NK-92 (cell line): ENCODE measurements around the gene IFT25.

Experiments
- DNase-seq: peaks from one replicate; lab custom pipeline; 2025; ENCODE audit not compliant: unreplicated experiment; lab: John Stamatoyannopoulos, UW

IFT25 gene

DNA sequence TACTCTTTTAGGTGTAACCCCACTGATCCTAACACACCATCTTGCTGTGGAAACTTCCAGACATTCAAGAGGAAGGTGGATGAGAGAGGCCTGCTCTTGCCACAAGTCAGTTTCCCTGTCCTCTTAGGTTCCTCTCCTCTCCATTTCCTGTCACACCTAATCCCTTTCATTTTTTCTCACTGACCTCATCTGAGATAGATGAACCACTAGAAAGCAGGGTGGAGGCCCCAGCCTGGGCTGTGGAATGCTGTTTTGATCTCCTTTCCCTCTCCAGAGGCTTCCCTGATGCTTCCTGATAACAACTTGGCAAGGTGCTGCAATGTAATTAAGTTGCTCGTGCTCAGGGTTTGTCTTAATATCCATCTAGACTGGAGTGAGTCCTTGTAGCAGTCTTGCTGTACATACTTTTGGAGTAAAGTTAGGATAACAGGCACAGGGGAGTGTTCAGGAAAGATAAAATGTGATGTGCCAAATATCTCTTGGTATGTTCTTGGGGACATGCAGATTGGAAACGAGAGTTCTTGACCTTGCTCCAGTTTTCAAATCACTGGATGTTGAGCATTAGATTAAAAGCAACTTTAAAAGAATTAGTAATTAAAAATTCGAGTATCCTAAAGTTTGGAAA lies 11.8 kb upstream of the IFT25 start:
- DNase-seq, result no peak

DNA sequence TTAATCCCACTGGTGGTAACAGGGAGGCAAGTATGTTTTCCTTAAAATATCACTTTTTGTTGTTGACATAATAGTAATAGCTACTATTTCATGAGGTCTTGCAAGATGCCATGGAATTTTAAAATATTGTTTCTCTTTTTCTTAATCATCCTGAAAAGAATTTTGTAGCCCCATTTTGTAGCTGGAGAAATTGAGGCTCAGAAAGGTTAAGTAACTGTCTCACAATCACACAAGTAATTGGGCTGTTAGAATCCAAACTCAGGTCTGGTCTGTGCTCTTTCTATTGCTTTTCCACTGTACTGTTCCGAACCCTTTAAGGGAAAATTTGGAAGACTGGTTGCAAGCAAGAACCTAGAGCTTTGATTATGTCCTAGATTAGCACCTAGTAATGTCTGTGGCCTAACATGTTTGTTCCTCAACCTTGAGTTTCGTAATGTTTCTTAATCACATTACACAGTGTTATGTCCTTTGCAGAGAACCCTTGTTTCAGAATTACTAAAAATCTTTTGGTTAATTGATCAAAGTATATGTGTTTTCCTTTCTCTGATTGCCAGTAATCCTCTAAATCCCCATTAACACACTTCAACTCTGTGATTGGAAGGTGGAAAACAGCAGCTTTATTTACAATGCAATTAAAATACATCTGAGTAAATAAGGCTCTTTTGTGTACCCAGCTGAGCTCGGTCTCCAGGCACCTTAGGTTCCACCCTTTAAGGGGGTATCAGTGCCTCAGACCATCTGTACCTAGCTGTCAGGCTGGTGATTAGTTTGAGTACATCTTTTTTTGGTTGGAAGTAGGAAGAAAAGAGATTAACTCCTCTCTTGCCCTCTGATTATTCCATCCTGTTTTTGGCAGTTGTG lies 11.0 kb upstream of the IFT25 start:
- DNase-seq, result no peak

DNA sequence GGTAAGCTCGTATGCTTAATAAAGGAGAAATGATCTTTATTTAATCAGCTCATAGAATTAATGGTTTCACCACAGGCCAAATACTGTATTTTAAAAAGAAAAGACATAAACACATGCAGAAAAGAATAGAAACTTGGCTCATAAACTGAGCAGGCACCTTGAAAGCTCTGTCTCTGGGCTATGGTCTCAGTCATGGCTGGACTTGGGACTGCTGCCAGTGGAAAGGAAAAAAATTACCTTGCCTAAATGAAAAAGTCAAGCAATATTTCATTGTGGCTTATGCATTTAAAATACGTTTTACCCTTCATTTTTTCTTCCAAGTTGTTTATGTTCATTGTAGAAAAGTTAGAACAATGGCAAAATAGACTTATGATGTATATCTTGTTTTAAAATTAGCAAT lies 8.6 kb upstream of the IFT25 start:
- DNase-seq, result no peak

DNA sequence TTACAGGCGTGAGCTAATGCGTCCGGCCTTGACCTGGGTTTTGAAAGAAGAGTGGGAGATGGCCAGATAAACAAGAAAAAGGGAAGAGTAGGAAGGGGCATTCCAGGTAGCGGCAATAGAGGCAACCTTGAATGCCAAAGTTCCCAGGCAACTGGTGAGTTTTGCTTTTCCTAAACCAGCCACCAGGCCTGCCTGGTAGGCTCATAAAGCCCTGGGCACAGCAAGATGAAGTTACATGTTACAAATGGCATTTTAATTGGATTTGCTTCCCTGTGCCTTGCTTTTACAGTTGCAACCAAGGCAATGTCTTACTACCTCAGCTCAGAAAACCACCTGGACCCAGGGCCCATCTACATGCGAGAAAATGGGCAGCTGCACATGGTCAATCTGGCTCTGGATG lies 6.2 kb upstream of the IFT25 start:
- DNase-seq, result no peak

DNA sequence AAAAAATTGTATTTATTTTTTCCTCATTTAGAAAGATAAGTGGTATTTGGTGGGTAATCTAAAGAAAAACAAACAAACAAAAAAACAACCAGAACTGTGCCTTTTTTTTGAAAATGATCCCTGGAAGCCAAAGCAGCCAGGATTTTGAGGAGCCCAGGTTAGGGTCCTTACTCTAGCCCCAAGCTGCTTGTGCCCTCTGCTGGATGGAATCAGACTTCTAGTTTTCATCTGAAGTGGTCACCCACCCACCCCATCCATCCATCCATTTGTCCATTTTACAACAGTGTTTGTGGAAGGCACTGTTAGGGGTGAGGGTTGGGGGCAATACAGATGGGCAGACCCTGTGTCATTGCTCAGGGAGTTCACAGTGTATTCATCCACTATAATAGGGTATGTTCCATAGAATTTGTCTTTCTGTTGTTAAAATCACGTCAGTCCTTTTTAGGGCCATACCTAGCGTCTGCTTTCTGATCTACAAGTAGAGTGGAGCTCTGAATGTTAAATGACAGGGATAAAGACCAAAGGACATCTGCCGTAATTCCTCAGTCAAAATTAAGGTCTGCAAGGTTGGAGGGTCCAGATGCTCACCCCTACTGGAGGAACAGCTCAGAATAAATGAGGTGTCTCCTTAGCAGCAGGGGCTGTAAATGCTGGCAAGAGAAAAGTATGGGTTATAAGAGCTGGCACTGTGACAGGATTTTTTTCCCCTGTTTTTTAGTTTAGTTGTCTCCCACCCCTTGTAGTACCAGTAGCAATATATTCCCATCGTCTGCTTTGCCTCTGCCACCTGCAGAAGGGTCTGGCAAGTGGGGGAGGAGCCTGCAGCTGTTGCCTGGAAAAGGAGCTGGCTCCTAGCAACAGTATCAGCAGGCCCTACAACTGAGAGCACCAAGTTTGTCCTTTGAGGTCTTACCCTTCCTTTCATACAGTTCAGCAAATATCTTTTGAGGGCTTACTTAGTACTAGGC lies 3.8 kb upstream of the IFT25 start:
- no peak for DNase-seq

DNA sequence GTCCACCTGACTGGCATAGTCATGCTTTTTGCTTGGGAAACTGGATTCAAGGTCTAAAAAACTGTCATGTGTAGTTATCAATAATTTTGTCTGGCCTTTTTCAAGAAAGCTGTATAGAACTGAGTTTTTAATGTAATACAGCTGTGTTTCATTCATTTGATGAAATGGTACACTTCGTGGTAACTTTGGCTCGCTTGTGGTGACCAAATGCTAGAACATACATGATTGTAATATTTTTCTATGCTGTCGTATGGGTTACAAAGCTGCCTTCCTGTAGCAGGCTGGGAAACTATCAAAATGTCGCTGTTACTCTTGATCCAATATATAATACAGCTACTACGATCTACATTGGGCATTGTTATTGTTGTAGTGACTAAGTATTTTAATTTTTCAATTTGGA lies 2.8 kb upstream of the IFT25 start:
- DNase-seq, result no peak

DNA sequence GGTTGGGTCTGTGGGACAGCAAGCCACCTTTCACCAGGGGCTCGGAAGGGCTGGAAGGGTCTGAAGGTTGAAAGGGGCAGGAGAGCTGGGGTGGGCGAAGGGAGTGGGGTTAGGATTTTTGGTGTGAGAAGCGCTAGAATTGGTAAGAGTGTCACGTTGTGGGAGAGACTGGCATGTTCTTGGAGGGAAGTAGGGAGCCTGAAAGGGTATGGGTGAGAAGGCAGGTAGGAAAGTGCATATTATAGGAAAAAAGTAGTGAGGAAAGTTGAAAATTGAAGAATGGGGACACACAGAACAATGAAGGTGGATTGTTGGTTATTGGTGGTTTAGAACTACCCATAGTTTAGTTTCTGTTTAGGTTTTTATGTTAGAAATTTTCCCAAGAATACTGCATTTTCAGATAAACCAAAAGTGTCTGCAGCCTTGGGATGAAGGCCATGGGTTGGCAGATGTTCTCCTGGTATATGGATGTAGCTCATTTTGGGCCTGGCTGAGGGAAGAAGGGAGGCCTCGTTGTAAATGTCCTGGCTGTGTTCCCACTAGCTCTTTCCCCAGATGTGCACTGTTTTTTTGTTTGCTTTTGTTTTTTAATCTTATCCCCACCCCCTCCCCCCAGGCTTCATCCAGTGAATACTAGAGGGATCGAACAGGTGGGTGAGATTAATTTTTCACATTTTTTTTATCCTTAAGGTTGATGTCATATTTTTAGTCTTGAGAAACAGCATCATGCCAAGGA lies 1.8 kb upstream of the IFT25 start:
- no peak for DNase-seq

DNA sequence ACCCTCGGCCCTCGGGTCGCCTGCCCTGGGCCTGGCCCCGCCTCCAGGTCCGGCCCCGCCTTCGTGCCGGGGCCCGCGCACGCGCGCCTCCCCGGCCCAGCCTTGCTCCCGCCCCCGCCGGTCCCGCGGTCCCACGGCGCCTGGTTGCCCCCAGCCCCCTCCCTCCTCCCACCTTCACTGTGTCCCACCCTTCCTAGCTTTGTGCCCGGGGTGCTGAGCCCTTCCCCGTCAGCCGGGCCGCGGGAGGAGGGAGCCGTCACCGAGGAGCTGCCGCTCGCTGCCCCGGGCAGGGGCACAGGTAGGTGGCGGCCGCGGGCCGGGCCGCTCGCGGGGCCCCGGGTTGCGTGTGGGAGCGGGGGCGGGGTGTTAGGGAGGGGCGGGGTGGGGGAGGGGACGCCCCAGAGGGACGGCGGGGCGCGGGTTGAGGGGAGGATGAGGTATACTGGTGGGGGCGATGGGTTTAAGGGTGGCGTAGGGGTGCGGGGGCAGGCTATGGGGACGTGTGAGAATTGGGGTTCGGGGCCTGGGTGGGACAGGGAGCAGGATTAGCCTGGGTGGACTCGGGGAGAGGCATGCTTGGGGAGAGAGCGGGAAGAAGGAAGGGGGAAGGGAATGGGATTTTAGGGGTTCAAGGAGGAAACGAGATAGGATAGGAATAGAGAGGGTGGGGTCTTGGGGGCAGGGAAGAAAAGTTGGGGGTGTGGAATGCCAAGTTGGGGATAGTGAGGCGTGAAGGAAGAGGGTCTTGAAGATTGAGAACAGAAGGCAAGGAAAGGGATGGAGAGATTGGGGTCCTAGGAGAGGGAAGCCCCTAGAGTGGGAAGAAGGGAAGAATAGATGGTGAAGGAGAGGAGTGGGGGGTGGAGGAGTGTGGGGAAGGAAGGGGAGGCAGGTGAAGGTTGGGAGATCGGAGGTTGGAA lies 1.0 kb upstream of the IFT25 start, which contains the start of gene LRRC42:
Gene LRRC42, plus strand, starts transcription at position 99 of the 920 bp plus-strand sequence. CDS start 5,650 bp downstream, outside the sequence.
- DNase-seq, result no peak

DNA sequence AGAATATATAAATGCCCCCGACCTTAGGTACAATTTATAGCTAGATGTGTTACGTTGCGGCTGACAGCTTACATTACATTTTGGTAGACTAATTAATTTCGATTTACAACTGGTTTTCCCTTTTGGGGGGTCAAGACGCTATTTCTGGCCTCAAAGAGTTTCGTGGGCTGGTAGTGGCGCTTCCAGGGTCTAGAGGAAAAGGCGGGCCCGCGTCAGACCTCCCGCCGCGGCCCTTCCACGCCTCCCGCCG lies 391 bp downstream of the IFT25 start:
- no peak for DNase-seq

DNA sequence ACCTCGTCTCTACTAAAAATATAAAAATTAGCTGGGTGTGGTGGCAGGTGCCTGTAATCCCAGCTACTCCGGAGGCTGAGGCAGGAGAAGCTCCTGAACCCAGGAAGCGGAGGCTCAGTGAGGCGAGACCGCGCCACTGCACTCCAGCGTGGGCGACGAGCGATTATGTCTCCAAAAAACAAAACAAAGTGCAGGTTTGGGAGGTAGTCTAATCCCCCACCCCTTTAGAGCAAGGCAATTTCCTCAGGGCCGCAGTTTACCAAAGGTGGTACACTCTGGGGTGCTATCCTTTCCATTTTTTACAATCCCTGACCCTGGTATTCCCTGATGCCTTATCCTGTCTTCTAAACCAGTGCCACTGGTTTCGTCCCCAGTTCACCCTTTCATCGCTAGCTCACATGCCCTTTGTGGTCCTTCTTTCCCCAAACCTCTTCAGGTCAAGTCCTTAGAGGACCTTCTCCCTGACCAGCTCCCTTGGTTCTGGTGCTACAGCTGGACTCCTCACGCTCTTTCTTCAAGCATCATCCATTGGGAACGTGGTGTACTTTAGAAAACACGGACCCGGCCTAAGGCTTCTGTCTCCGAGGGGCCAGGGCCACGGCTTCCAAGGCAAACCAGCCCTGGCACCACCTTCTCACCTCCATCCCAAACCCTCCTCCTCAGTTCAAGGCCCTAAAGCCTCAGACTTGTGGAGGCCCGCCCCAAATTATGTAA lies 873 bp downstream of the IFT25 start:
- DNase-seq, result no peak

DNA sequence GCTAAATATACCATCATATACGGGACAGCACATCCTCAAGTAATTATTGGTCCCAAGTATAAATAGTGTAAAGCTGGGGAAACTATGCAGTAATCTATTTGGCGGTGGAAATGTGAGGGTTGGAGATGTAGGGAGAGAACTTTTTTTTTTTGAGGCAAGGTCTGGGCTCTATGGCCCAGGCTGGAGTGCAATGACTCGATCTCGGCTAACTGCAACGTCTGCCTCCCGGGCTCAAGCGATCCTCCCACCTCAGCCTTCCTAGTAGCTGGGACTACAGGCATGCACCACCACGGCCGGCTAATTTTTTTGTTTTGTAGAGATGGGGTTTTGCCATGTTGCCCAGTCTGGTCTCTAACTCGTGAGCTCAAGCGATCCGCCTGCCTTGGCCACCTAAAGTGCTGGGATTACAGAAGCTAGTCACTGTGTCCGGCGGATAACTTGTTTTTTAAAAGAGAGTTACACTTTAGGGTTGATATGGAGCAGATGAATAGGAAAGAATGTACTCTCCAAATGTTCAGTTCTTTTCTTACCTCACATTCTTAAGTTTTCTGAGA lies 1.9 kb downstream of the IFT25 start:
- no peak for DNase-seq

DNA sequence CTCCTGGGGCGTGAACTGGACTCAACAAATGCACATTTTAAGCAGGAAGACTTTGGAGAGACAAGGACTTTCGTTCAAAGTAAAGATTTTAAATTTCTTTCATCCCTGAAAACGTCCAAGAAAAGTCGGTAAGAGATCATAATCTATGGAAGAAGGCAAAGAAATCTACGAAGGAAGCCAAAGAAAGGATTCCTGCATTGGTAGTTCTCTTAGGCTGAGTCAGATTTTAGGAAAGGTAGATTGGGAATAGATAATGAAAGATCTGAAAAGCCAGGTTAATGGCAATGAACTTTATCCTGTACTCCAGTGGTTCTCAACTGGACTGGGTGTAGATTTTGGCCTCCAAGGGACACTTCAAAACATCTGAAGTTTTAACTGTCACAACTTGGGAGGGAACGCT lies 2.4 kb downstream of the IFT25 start:
- DNase-seq, result no peak

DNA sequence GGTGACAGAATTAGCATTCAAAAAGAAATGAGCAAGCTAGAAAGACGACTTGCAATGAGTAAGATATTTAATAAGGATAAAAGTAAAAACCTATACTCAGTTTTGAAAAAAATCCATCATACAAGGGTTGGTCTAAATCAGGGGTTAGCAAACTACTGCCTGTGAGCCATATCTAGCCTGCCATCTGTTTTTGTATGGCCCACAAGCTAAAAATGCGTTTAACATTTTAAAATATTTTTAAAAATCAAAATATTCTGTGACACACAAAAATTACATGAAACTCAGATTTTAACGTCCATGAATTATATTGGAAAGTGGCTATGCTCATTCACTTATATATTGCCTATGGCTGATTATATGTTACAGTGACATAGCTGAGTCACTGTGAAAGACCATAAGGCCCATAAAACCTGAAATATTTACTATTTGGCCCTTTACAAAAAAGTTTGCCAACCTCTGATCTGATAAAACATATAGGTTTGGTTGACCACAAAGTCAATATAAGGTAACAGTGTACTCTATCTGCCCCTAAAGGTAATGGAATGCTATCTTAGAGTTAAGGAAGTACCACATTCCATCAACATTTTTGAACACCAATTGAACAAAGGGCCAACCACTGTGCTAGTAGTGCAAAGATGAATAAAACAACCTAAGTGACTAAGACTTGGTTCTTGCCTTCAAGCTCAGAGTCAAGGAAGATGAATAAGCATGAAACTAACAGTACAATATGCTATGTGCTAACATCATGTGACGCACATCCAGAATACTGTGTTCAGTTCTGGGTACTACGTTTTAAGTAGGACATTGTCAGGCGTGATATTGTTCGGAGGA lies 3.2 kb downstream of the IFT25 start:
- DNase-seq, result no peak

DNA sequence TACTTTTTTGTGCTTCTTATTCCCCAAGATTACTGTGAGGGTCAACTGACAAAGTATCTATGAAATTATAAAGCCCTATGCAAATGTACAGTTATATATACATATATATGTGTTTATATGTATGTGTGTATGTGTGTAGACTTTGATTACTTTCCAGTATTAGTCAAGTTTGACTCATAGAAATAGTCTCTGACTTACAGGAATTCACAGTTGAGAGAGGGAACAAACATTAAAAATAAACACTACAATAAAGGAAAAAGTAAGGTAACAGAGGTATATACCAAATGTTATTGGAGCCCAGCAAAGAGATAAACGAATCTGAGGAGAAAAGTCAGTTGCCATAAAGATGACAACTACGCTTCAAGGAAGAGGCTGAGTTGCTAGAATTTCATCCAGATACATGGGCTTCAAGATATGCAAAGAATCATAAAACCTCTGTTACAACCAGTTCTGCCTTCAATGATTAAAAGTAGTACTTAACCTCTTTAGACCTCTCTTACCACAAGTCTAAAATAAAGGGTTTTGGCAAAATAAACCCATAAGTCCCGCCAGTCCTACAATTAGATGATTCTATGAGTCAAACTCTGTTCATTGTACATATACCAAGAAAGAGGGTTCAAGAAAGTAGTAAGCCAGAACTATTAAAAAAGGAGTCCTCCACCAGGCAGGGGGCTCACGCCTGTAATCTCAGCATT lies 7.2 kb downstream of the IFT25 start:
- no peak for DNase-seq

DNA sequence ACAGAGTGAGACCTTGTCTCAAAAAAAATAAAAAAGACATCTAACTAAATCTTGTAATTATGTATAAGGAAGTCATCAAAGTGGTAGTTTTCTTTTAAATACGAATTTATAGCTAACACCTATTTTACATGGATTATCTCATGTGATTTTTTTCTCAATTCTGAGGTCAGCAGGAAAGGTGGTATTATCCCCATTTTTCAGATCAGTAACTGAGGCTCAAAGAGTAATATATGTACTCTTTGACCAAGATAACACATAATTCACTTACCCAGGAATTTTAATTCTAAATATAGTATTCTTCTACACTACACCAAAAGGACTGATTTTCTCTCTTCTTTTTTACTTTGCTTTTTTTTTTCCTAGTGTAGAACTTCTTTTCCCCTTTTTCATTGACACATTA lies 9.1 kb downstream of the IFT25 start:
- no peak for DNase-seq

DNA sequence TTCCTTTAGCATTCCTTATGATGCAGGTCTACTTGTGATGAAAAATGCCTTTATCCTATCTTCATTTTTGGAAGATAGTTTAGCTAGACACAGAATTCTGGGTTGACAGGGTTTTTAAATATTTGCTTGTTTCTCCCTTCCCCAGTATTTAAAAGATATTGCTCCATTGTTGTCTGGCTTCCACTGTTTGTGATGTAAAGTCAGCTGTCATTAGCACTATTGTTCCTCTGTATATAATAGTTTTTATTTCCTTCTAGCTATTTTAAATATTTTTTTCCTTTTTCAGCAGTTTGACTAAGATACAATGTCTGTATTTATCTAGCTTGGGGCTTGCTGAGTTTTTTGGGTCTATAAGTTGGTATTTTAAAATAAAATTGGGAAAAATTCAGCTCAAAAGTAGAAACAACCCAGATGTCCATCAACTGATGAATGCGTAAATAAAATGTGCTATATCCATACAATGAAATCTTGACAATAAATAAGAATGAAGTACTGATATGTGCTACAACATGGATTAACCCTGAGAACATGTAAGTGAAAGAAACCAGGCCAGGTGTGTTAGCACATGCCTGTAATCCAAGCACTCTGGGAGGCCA lies 11.2 kb downstream of the IFT25 start:
- no peak for DNase-seq

DNA sequence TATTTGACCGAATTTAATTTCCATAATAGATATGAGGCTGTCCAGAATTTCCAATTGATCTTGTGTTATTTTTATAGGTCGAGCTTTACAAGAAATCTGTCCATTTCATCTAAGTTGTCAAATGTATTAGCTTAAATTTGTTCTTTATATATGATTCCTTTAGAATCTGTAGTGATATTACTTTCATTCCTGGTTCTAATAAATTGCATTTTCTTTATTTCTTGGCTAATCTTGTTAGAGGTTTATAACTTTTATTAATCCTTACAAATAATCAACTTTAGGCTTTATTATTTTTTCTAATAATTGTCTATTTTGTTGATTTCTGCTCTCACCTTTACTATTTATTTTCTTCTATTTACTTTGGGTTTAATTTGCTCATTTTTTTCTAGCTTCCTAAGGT lies 14.0 kb downstream of the IFT25 start:
- DNase-seq, result no peak
